CD4-positive, alpha-beta T cell treated with Interleukin-1 beta for 1 hour (primary cell): ENCODE results near the gene CCIN.
"Not testable (repeated sequence)": the region's sequence is repeated elsewhere in the genome, so short reads cannot be mapped to it uniquely, and the experiment has no call there.

Experiments
- DNase-seq, 2 donors: peaks; one replicate each; pipeline ENCODE4 v3.0.0-alpha.2; 2020 to 2022

CCIN gene

DNA sequence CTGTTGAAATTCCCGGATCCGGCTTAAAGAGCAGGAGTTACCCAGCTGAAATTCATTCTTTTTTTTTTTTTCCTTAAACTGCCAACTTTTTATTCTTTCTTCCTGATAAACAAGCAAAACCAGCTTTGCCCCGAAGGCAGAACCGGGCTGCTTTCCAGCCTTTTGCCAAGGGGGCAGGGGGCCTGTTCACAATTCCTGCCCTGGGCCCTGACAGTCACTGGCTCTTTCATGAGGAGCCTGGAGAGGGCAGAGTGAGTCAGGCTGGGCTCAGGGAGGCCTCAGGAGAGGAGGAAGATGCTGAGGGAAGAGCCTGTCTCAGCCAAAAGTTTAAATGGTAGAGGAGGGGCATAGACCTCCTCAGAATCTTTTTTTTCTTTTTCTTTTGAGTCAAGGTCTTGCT lies 27.9 kb upstream of the CCIN start:
- DNase-seq, result no peak

DNA sequence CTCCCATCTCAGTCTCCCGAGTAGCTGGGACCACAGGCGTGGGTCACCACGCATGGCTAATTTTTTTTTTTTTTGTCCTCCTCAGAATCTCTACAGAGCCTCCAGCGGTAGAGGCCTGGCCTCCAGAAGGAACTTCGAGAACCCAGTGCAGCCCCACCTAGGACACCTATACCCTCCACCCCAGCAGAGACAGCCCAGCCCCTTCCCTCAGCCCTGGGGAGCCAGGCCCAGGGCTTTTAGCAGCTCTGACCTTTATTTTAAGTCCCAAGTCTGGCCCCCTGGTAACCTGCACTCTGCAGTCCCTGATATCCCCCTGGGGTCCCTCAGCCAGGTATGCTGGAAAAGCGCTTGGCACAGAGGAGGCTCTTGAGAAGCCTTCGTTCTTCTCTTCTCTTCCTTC lies 27.4 kb upstream of the CCIN start:
- no peak for DNase-seq

DNA sequence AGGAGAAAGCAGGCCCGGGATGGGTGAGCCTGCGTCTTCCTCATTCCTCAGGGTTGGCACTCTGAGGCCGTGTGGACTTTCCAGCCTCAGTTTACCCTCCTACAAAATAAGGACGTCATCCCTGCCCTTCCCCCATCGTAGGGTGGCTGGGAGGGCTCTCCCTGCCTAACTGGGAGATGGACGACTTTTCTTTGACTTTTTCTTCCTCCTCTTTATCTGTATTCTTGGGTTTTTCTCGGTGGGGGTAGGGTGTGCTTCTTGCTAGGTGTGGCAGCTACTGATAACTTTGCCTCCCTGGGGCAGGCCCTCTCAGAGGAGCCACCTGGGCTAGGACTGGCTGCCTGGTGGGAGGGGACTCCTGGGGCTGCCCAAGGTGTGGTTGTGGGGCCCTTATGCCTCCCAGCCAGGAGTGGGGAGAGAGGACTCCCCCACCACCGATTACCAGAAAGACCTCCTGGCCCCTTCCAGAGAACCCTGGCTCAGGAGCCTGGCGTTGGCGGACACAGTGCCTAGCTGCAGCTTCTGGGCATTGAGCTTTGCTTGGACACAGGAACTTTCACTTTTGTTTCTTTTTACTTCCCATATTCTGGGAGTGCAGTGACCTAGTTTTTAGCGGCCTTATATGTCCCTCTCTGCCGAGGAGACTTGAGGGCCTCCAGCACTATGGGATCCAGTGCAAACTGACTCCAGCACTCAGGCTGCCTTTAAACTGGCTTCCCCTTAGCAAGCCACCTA lies 26.5 kb upstream of the CCIN start:
- peak in 1 of 2 donors; percentile 23 for DNase-seq

DNA sequence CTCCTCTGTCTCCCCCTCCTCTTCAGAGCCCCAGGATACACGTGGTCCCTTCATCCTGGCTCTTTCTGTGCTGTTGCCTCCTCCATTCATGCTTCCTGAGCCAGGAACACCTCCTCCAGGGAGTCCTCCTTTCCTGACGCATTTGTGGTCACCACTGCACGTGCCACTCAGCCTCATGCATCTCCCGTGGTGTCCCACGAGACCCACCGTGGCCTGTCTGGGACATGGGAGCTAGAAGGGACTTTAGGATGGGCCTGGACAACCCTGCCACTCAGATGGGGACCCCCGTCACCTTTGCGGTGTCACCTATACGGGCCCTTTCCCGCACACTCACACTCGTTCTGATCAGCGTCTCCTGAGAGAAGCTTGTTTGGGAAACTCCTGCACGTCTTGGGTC lies 25.9 kb upstream of the CCIN start:
- no peak for DNase-seq

DNA sequence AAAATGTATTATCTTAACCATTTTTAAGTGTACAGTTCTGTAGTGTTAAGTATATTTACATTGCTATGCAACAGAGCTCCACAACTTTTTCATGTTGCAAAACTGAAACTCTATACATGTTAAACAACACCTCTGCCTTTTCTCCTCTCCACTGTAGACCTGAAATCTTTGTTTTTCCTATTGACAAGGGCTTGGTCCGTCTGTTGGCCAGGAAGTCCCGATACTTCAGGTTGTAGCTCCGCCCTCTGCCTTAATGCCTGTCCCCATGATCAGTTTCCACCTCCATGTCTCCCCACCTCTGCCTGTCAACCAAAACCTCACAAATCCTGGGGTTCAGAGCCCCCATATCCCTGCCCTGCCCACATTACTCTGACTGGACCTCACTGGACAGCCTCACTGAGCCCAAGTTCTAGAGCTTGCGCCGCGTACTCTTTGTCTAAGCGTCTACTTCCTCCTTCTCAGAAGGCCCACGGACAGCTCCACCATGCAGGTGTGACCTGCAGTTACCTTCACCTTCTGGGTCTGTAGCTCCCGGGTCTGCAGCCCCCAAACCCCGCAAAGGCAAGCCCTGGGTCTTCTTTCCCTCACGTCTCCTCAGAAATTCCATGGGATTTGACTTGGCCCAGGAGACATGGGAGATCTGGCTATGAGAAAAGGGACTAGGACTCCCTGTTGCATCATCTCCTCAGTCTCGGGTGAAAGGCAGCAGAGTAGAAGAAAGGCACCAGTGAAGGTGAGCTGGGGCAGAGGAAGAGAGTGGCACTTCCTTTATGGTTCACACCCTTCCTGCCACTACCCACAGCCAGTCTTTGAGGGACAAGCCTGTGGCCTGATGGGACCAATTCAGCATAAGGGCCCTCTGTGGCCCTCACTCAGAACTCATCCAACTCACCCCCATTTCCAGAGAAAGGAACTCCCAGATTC lies 24.6 kb upstream of the CCIN start:
- DNase-seq, result peak; percentile 49 to 54

DNA sequence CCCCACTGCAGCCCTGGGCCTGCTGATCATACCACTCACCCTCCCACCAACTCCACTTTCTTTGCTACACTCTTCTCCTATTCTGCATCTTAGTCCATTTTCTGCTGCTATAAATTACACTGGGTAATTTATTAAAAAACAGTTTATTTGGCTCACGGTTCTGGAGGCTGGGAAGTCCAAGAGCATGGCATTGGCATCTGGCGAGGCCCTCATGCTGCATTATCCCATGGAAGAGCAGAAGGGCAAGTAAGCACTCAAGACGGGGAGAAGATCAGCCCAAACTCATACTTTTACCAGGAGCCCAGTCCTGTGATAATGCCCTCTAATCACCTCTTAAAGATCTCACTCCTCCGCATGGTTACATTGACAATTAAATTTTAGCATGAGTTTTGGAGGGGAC lies 23.2 kb upstream of the CCIN start:
- DNase-seq, result no peak

DNA sequence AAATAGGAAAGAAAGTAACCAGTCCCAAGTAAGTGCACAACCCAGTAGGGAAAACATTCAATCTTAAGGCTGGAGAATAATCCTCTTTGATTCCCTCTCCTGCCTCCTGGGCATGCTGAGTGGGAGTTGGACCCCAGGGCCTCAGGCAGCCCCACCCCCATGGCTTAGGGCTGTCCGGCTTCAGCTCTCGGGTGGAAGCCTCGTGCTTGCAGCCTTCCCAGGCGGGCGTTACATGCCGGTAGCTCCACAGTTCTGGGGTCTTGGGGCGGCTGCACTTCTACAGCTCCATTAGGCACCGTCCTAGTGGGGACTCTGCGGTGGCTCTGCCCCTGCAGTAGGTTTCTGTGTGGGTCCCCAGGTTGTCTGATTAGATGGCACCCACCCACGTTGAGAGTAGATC lies 22.5 kb upstream of the CCIN start:
- no peak for DNase-seq

DNA sequence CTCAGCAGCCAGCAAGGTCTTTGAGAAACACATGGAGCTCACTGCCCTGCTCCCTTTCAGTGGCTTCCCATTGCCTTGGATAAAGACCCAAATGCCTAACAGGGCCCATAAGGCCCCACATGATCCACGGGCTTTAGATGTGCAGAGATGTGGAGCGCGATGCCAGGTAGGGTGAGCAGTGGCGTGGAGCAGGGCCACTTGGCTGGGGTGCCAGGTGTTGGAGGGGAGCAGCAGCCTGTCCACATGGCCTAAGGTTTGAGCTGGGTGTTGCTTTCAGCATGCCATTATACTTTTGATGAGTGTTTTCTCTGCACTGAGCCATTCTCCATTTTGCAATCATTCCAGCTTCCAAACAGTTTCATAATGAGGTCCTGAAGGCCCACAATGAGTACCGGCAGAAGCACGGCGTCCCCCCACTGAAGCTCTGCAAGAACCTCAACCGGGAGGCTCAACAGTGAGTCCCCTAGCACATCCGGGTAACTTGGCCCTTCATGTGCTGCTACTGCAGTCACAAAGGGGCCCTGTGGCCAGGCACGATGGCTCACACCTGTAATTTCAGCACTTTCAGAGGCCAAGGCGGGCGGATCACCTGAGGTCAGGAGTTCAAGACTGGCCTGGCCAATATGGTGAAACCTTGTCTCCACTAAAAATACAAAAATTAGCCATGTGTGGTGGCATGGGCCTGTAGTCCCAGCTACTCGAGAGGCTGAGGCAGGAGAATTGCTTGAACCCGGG lies 21.6 kb upstream of the CCIN start:
- no peak for DNase-seq

DNA sequence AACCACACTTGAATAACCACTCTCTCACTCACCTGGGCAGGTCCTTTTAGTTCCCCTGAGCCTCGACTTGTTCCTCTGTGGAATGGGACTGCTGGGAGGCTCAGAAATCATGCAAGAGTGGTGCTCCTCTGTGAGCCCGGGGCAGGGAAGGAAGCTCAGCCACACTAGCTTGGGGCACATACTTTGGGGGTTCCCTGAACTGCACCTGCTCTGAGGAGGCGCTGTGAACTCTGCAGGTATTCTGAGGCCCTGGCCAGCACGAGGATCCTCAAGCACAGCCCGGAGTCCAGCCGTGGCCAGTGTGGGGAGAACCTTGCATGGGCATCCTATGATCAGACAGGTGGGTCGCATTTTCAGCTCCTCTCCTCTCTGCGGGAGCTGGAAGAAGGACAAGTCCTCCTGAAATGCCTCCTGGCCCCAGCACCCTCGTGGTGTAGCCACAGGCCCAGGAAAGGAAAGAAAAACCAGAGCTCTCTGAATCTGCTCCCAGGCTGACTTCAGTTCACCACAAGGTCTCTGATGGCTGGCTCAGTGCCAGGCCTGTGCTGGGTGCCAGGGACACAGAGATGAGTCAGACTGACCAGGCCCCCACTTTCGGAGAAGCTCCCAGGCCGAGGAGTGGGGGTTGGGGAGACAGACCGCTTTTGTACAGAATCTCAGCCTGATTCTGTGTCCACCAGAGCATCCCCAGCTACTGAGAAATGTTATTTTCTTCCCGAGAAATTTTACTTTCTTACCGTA lies 20.7 kb upstream of the CCIN start:
- peak; percentile 78 to 83 for DNase-seq

DNA sequence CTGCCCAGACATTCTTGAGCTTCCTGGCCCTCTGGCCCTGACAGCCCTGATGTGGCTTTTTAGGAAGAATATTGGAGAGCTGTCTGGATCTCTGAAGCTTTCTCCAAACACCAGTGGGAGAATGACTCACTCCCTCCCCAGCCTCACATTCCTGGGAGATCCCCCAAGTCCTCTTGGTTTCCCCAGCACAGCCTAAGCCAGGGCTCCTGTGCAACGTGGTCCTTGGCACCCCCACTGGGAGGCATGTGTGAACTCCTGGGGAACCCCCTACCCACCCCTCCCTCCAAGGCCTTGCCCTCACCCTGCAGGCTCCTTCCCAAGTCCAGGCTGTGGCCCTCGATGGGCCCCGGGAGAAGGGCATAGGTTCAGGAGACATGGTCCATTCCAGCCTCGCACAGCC lies 20.0 kb upstream of the CCIN start:
- DNase-seq, result no peak

DNA sequence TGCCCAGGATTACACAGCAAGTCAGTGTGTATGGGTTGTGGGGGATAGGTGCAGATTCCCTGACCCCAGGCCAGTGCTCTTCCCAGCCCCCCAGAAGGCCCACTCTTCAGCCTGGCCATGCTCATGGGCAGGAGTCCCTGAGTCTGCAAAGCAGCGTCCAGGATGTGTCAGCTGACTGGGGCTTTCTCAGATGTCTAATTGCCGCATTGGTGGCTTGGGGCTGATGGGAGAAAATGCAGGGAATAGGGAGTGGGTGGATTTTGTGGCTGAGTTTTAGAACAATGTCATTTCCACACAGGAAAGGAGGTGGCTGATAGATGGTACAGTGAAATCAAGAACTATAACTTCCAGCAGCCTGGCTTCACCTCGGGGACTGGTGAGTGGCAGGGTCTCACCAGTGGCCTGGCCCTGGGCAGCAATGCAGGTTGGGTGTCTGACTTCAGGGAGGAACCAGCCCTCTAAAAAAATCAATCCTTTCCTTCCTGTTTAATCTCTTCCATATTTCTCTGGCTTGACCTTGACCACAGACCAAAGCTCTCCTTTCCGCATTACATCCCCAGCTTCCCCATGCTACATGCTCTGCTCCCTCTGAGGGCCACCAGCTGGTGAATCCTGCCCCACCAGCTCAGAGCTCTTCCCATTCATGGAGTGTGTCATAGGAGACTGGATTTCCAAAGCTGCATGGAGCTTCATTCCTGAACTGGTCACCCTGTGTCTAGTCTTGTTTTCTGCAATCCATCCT lies 18.4 kb upstream of the CCIN start:
- no peak for DNase-seq

DNA sequence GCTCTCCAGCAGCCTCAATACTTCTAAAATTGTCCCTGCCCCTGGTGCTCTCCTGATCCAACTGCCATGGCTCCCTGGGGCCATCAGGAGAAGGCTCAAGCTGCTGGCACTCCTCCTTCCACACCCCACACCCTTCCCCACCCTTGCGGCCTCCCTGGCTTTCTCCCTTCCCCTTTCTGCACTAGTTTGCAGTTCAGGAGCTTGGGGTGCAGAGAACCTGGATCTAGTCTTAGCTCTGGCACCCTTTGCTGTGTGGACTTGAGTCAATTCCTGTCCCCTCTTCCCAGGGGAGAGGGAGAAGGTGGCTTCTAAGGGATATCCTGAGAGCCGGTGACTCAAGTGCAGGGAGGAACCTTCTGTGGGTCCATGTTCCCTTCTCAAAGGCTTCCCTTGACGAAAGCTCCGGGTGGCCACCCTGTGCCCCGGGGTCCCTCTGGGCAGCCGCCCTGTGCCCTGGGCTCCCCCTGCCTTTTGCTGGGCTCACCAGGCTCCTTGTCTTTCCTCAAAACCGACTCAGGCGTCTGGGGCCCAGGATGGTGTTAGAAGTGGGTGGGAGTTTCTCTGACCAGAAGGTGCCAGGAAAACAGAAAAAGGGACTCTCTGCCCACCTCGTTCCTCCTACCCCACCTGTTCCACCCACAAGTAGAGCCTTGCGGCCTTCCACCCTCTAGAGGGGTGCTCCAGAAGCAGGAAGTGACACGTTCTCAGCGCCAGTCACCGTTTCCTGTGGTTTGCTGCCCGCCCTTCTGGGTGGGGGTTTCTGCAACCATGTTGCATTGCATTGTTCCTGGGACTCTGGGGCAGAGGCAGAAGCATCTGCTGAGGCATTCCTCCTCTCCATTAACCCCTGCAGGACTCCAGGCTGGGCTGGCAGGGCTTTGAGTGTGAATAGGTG lies 17.6 kb upstream of the CCIN start:
- DNase-seq, result peak; percentile 88 to 91

DNA sequence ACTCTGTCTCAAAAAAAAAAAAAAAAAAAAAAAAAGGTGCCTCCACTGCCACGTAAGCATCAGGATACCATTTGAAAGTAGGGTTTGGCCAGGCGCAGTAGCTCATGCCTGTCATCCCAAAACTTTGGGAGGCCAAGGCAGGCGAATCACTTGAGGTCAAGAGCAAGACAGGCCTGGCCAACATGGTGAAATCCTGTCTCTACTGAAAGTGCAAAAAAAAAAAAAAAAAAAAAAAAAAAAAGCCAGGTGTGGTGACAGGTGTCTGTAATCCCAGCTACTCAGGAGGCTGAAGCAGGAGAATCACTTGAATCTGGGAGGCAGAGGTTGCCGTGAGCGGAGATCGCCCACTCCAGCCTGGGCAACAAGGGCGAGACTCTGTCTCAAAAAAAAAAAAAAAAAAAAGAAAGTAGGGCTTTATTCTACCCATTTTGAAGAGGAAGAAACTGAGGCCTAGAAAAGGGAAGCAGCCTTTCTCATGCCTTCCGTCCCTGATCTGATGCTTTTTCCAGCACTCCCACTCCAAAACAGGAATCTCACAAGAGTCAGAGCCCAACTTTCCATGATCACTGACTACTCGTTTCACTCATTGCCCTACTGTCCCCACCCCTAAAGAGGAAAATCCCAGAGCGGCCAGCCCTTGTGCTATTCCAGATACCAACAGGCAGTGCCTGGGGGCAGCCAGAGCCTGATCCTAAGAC lies 16.3 kb upstream of the CCIN start:
- DNase-seq, result no peak

DNA sequence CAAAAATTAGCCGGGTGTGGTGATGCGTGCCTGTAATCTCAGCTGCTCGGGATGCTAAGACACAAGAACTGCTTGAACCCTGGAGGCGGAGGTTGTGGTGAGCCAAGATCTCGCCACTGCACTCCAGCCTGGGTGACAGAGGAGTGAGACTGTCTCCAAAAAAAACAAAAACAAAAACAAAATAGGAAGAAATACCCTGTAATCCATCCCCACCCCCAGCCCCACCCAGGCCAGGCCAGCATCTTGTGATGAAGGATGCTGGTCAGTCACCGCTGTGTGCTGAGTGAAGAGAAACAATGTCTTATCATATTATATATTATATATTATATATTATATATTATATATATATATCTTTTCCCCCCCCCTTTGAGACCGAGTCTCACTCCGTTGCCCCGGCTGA lies 15.4 kb upstream of the CCIN start:
- no peak for DNase-seq

DNA sequence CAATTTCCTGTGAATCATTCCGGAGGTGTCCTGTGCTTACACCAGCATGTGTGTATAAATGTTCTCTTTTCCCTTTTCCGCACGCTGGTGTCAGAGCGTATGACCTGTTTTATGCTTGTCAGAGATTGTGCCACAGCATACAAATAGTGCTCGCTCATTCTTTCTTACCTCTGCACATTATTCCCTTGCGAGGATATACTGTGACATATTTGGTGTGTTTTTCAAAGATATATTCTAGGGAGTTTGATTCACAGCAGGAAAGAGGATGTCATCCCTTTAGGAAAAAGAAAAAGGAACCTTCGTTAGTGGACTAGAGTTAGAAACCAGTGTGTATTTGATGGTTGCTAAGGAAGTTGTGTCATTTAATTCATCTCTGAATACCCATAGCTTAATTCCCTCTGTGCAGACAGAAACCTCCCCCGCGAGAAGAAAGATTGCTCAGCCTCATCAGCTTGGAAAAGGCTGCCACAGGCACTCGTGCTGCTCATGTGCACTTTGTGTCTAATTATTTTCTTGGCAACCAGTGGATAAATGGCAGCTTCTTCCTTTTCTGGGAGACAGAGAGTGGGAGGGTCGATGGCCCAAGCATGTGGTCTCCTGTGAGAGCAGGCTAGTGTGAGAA lies 14.7 kb upstream of the CCIN start:
- DNase-seq, result peak; percentile 17 to 64

DNA sequence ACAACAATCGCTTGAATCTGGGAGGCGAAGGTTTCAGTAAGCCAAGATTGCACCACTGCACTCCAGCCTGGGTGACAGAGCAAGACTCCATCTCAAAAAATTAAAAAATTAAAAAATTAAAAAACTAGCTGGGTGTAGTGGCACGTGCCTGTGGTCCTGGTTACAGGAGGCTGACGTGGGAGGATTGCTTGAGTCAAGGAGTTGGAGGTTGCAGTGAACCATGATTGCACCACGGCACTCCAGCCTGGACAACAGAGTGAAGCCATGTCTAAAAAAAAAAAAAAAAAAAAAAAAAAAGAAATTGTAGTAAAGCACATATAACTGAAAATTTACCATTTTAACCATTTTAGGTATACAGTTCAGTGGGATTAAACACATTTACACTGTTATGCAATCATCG lies 13.1 kb upstream of the CCIN start:
- DNase-seq, result no peak

DNA sequence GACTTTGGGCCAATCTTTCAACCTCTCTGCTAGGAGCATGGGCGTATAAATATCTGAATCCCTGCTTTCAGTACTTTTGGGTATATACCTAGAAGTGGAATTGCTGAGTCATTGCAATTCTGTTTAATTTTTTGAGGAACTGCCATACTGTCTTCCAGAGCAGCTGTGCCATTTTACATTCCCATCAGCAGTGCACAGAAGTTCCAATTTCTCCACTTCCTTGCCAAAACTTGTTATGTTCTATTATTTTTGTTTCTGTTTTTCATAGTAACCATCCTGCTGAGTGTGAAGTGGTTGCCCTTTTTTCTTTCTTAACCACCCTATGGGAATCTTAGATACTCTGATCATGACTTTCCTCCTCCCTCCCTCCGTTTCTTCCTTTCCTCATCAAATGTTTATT lies 11.1 kb upstream of the CCIN start:
- DNase-seq, result no peak

DNA sequence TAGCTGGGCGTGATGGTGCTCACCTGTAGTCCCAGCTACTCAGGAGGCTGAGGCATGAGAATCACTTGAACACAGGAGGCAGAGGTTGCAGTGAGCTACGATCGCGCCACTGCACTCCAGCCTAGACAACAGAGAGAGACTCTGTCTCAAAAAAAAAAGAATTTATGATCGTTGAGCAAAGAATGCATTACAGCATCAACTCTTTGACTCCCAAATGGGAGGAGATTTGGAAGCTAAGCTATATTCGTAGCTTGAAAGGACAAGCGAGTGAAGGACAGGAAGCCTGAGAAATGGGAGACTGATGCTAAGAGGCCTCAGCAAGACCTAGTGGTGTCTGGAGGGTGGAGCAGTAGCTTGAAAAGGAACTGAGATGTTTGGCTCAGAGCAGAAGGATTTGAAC lies 10.3 kb upstream of the CCIN start:
- no peak for DNase-seq

DNA sequence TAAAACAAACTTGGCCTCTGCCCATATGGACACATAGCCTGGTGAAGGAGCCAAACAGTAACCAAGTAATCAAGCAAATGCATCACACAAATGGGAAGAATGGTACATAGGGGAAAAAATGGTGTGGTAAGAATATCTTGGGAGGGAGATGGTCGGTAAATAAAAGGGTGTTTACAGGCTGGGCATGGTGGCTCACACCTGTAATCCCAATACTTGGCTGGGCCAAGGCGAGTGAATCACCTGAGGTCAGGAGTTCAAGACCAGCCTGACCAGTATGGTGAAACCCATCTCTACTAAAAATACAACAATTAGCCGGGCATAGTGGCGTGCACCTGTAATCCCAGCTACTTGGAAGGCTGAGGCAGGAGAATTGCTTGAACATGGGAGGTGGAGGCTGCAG lies 9.7 kb upstream of the CCIN start:
- not testable (repeated sequence) for DNase-seq

DNA sequence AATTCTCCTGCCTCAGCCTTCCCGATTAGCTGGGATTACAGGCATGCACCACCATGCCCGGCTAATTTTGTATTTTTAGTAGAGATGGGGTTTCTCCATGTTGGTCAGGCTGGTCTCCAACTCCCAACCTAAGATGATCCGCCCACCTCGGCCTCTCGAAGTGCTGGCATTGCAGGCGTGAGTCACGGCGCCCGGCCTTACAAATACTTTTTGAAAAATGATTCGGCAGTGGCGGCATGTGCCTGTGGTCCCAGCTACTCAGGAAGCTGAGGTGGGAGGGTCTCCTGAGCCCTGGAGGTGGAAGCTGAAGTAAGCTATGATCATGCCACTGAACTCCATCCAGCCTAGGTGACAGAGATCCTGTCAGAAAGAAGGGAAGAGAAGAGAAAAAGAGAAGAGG lies 9.1 kb upstream of the CCIN start:
- not testable (repeated sequence) for DNase-seq
